H1 (cell line): Measurements from ENCODE around the gene WDR19. TPM values are rescaled to one million over a fixed set of nuclear protein-coding genes. Genes with fewer than 3 reads are reported as not detected.

Experiments
- CTCF ChIA-PET: fragments of 300-600 bp; sonication (Branson Sonifier 250); formaldehyde crosslinking; loops from one replicate; lab custom pipeline; 2021; ENCODE audit not compliant: partially characterized antibody; lab: Charles Lee
- POLR2A ChIA-PET: fragments of 300-600 bp; sonication (Branson Sonifier 250); formaldehyde crosslinking; loops from one replicate; lab custom pipeline; 2021; ENCODE audit warnings: inconsistent platforms; ENCODE audit not compliant: partially characterized antibody; lab: Charles Lee
- DNase-seq, 2 experiments: peaks; one replicate each; pipeline versions ENCODE4 v3.0.0 to v3.0.0-alpha.2; 2010 to 2022; ENCODE audit warnings: low spot score in 2 of 2, low read depth in 1 of 2, mixed read lengths in 1 of 2
- FAIRE-seq: peaks from 2 replicates; lab custom pipeline; 2011; peaks lifted over from hg19 to GRCh38; lab: Jason Lieb, UNC
- H2AFZ ChIP-seq: 2 replicates; pipeline ENCODE4 v1.8.1; 2012; ENCODE audit warnings: low read length, inconsistent platforms
- H2AK5ac ChIP-seq: 2 replicates; pipeline ENCODE4 v1.6.1; 2013; ENCODE audit warnings: low read depth, low read length
- H2BK120ac ChIP-seq: replicated peaks from 2 replicates; pipeline ENCODE3; 2013; ENCODE audit warnings: low read depth, low read length, inconsistent platforms
- H2BK12ac ChIP-seq: 2 replicates; pipeline ENCODE4 v1.6.1; 2013; ENCODE audit warnings: low read depth, low read length
- H2BK15ac ChIP-seq: 2 replicates; pipeline ENCODE4 v1.6.1; 2013; ENCODE audit warnings: low read length
- H2BK20ac ChIP-seq: 2 replicates; pipeline ENCODE4 v1.6.1; 2013; ENCODE audit warnings: low read length
- H2BK5ac ChIP-seq: 2 replicates; pipeline ENCODE4 v1.6.1; 2013; ENCODE audit warnings: low read depth, low read length
- H3K14ac ChIP-seq: 2 replicates; pipeline ENCODE4 v1.6.1; 2013; ENCODE audit warnings: inconsistent platforms; ENCODE audit not compliant: insufficient read length
- H3K18ac ChIP-seq: 2 replicates; pipeline ENCODE4 v1.6.1; 2013; ENCODE audit warnings: low read length; ENCODE audit errors: extremely low read depth
- H3K23ac ChIP-seq: 2 replicates; pipeline ENCODE4 v1.6.1; 2013; ENCODE audit warnings: inconsistent platforms; ENCODE audit not compliant: insufficient read length
- H3K23me2 ChIP-seq: 2 replicates; pipeline ENCODE4 v1.6.1; 2013; ENCODE audit warnings: low read depth, low read length
- H3K27ac ChIP-seq: 2 replicates; pipeline ENCODE4 v1.6.1; 2011; ENCODE audit warnings: low read depth, low read length, inconsistent platforms
- H3K27me3 ChIP-seq, 4 experiments: replicated peaks in 1 of 4; 1 replicate in 1 of 4; 2 replicates in 3 of 4; pipeline versions ENCODE4 v1.6.1 to v1.8.1; 2011 to 2013; ENCODE audit warnings: low read length in 3 of 4, mild to moderate bottlenecking in 3 of 4, inconsistent platforms in 2 of 4, mixed read lengths in 2 of 4, moderate library complexity in 1 of 4; ENCODE audit not compliant: control insufficient read depth in 3 of 4, insufficient read depth in 3 of 4; ENCODE audit errors: extremely low read depth in 1 of 4
- H3K36me3 ChIP-seq, 4 experiments: 2 replicates each; pipeline versions ENCODE4 v1.6.1 to v1.8.1; 2011 to 2013; ENCODE audit warnings: mild to moderate bottlenecking in 4 of 4, low read length in 3 of 4, moderate library complexity in 2 of 4, control low read depth in 1 of 4, inconsistent platforms in 1 of 4; ENCODE audit not compliant: insufficient read depth in 4 of 4, control insufficient read depth in 2 of 4
- H3K4ac ChIP-seq: replicated peaks from 2 replicates; pipeline ENCODE3; 2013; ENCODE audit warnings: low read length, low read depth, mixed read lengths, inconsistent platforms; ENCODE audit not compliant: insufficient read length
- H3K4me1 ChIP-seq, 4 experiments: replicated peaks in 1 of 4; 1 replicate in 1 of 4; 2 replicates in 3 of 4; pipeline versions ENCODE4 v1.6.1 to v1.8.1; 2011 to 2013; ENCODE audit warnings: low read length in 3 of 4, inconsistent platforms in 2 of 4, mixed read lengths in 1 of 4; ENCODE audit not compliant: insufficient read depth in 4 of 4, control insufficient read depth in 3 of 4
- H3K4me2 ChIP-seq, 2 experiments: 2 replicates each; pipeline versions ENCODE4 v1.6.1 to v1.8.1; 2011 to 2013; ENCODE audit warnings: low read depth in 2 of 2, low read length in 2 of 2, control low read depth in 1 of 2, inconsistent platforms in 1 of 2, mild to moderate bottlenecking in 1 of 2; ENCODE audit not compliant: insufficient read depth in 1 of 2
- H3K4me3 ChIP-seq, 4 experiments: fragments of 200-600, 300-600 bp in 1 of 4; sonication (generic), shearing (Covaris generic), sonication (Bioruptor Twin) in 1 of 4; 2 replicates each; pipeline versions ENCODE4 v1.5.1 to v1.8.1; 2011 to 2016; ENCODE audit warnings: low read length in 4 of 4, low read depth in 3 of 4, control low read depth in 2 of 4, inconsistent platforms in 2 of 4, mild to moderate bottlenecking in 2 of 4, mixed read lengths in 1 of 4, moderate library complexity in 1 of 4; ENCODE audit not compliant: insufficient read depth in 2 of 4; ENCODE audit errors: extremely low read depth in 1 of 4
- H3K56ac ChIP-seq: replicated peaks from 2 replicates; pipeline ENCODE3; 2013; ENCODE audit warnings: low read depth, mild to moderate bottlenecking, mixed read lengths, low read length, inconsistent platforms; ENCODE audit not compliant: insufficient read length
- H3K79me1 ChIP-seq: 2 replicates; pipeline ENCODE4 v1.6.1; 2013; ENCODE audit warnings: low read depth, low read length, control low read depth
- H3K79me2 ChIP-seq, 2 experiments: 2 replicates each; pipeline versions ENCODE4 v1.6.1 to v1.8.1; 2012 to 2013; ENCODE audit warnings: low read length in 2 of 2, mild to moderate bottlenecking in 2 of 2, inconsistent platforms in 1 of 2; ENCODE audit not compliant: insufficient read depth in 2 of 2, control insufficient read depth in 1 of 2
- H3K9ac ChIP-seq, 4 experiments: replicated peaks in 1 of 4; 1 replicate in 1 of 4; 2 replicates in 3 of 4; pipeline versions ENCODE4 v1.6.1 to v1.8.1; 2011 to 2013; ENCODE audit warnings: low read depth in 3 of 4, low read length in 3 of 4, control low read depth in 2 of 4, mild to moderate bottlenecking in 2 of 4, moderate library complexity in 2 of 4, inconsistent platforms in 1 of 4; ENCODE audit errors: extremely low read depth in 1 of 4
- H3K9me3 ChIP-seq, 2 experiments: 2 replicates each; pipeline versions ENCODE4 v1.6.1 to v1.8.1; 2012 to 2013; ENCODE audit warnings: mild to moderate bottlenecking in 2 of 2, moderate library complexity in 2 of 2, control low read depth in 1 of 2, inconsistent platforms in 1 of 2, low read depth in 1 of 2, low read length in 1 of 2, mixed read lengths in 1 of 2; ENCODE audit not compliant: insufficient read depth in 2 of 2
- H4K20me1 ChIP-seq, 2 experiments: replicated peaks in 1 of 2; 2 replicates each; pipeline versions ENCODE3 to v1.8.1; 2011 to 2013; ENCODE audit warnings: inconsistent platforms in 2 of 2, low read length in 2 of 2, mild to moderate bottlenecking in 1 of 2; ENCODE audit not compliant: insufficient read depth in 2 of 2, control insufficient read depth in 1 of 2
- H4K5ac ChIP-seq: 2 replicates; pipeline ENCODE4 v1.6.1; 2013; ENCODE audit warnings: low read length, low read depth, mixed read lengths, inconsistent platforms; ENCODE audit not compliant: insufficient read length
- H4K8ac ChIP-seq: 2 replicates; pipeline ENCODE4 v1.8.0; 2013; ENCODE audit warnings: mild to moderate bottlenecking, moderate library complexity, low read length, inconsistent platforms; ENCODE audit not compliant: insufficient read depth; ENCODE audit errors: extremely low read depth
- H4K91ac ChIP-seq: replicated peaks from 2 replicates; pipeline ENCODE3; 2013; ENCODE audit warnings: low read length, mixed read lengths, inconsistent platforms; ENCODE audit not compliant: insufficient read length
- GTF2F1 ChIP-seq: IDR thresholded peaks from 2 replicates; pipeline ENCODE4 v1.6.1; 2012; ENCODE audit warnings: low read depth, low read length, improper control_type of control experiment, borderline replicate concordance
- HDAC6 ChIP-seq: IDR thresholded peaks from one replicate; pipeline ENCODE4 v1.7.1; 2012; ENCODE audit warnings: low read depth, mild to moderate bottlenecking, inconsistent platforms, low read length, moderate library complexity
- PHF8 ChIP-seq: fragments of 200-600 bp; sonication (generic); conservative IDR thresholded peaks from 2 replicates; pipeline ENCODE4 v1.7.1; 2012; ENCODE audit warnings: low read depth, mild to moderate bottlenecking, inconsistent platforms, low read length, moderate library complexity
- POU5F1 ChIP-seq: IDR thresholded peaks from 2 replicates; pipeline ENCODE4 v1.6.1; 2011; ENCODE audit warnings: low read depth, mild to moderate bottlenecking, low read length, moderate library complexity
- SIN3A ChIP-seq, 2 experiments: IDR thresholded peaks in 1 of 2; conservative IDR thresholded peaks in 1 of 2; 2 replicates each; pipeline ENCODE4 v1.6.1; 2011 to 2012; ENCODE audit warnings: low read length in 2 of 2, improper control_type of control experiment in 1 of 2, low read depth in 1 of 2, mild to moderate bottlenecking in 1 of 2
- SIRT6 ChIP-seq: IDR thresholded peaks from one replicate; pipeline ENCODE4 v1.7.1; 2012; ENCODE audit warnings: low read length, inconsistent platforms
- USF2 ChIP-seq: IDR thresholded peaks from 2 replicates; pipeline ENCODE4 v1.6.1; 2011; ENCODE audit warnings: low read length, improper control_type of control experiment
- WGBS, 2 experiments: shearing (Covaris generic) in 1 of 2; methylation state at CpG; one replicate each; pipeline versions ENCODE4 v1.1.6 to v1.1.7; 2013 to 2015; ENCODE audit warnings: low lambda C conversion rate in 2 of 2, mixed read lengths in 2 of 2, inconsistent platforms in 1 of 2, low coverage in 1 of 2, missing lambda C conversion rate in 1 of 2; ENCODE audit not compliant: insufficient replicate concordance in 2 of 2, insufficient coverage in 1 of 2, insufficient read length in 1 of 2; ENCODE audit errors: extremely low coverage in 1 of 2, missing lambda C conversion rate in 1 of 2; 5-methylcytosine and 5-hydroxymethylcytosine counted together
- polyA plus RNA-seq, 7 experiments: library from polyadenylated mRNA; depleted of rRNA in 3 of 7; stranded (reverse) in 5 of 7; unstranded in 2 of 7; fragments of >200 nt in 5 of 7; fragments of 200-250 nt in 2 of 7; gene quantifications; 1 replicate in 5 of 7; 2 replicates in 1 of 7; 4 replicates in 1 of 7; pipeline versions ENCODE4 v1.2.1 to v1.2.3, GENCODE V29; 2011 to 2013; ENCODE audit warnings: missing spikeins in 2 of 7, mixed read lengths in 2 of 7
- total RNA-seq: library from RNA; stranded (reverse); fragmentation: NEBNext Ultra II Directional; extraction: Animal tissue kit (Norgen Biotek cat#: 25700); gene quantifications from 2 replicates; pipeline ENCODE4 v1.2.1, GENCODE V29; 2021

The WDR19 gene
- total and polyA plus RNA-seq, 2 of the 8 experiments (the other 6 are each of a cell fraction or from before 2014, with no cell fraction given), result 22.2 to 23.3 TPM

GRCh38 chr4:39255871-39256270 is 73.5 kb downstream of the WDR19 start:
- no peak for FAIRE-seq
- Histone ChIP-seq H3K14ac (no peak overlapping the region), H3K23me2 (no peaks in the 10 kb centered on the region), H3K4me3 (no peak overlapping the region), H3K79me1 (no peaks in the 10 kb centered on the region), H2BK12ac (no peak overlapping the region), H3K9me3 (no peaks in the 10 kb centered on the region), H2AK5ac (no peak overlapping the region), H3K56ac (no peak overlapping the region), H2BK15ac (no peak overlapping the region), H3K23ac (no peak overlapping the region), H3K36me3 (peaks cover 0 to 4% (median 0%) of the 10 kb centered on the region in 4 experiments; a peak in 4 of 8 replicates), H3K4ac (no peak overlapping the region), H2BK5ac (no peak overlapping the region), H3K79me2 (no peaks in the 10 kb centered on the region), H2BK120ac (no peak overlapping the region), H4K20me1 (no peaks in the 10 kb centered on the region), H4K91ac (no peak overlapping the region), H3K27ac (no peak overlapping the region), H2AFZ (no peak overlapping the region), H2BK20ac (no peak overlapping the region), H4K5ac (no peak overlapping the region), H3K4me2 (no peak overlapping the region), H3K9ac (no peak overlapping the region), H3K18ac (no peak overlapping the region), H4K8ac (no peak overlapping the region), H3K4me1 (no peaks in the 10 kb centered on the region; a peak in 1 of 7 replicates), H3K27me3 (no peaks in the 10 kb centered on the region)
- 86% methylated on average over 5 of the region's 5 CpGs; no CpG with 5 or more reads in 1 of the 2 experiments for WGBS, 2 experiments
- CTCF ChIA-PET, result interaction anchor here (0.6 to 0.7 kb wide), 2 partner anchors 16 to 168 kb away, joined by 3 read pairs; no protein-coding TSS in a partner anchor
- no peak for DNase-seq
- POLR2A ChIA-PET, result no interaction called here
- TF ChIP-seq PHF8 (no peak), SIRT6 (no peak), POU5F1 (no peak), SIN3A (conservative IDR thresholded peaks at IDR 0.05 in 1 of 2, IDR thresholded peaks at IDR 0.05 in 1 of 2; ENCODE audit: low read depth in 1 of 2, low read length in 2 of 2) (no peak), HDAC6 (no peak), GTF2F1 (no peak), USF2 (no peak)
